Right hindlimb (tissue), 1 donor: ENCODE results near the gene SMYD3.

ENCODE experiments used
- DNase-seq: peaks from one replicate; pipeline ENCODE4 v3.0.0-alpha.2; 2018

Gene SMYD3

GRCh38 chr1:246199086-246199645, 307.9 kb downstream of the SMYD3 start:
- DNase-seq: no peak

- no peak for DNase-seq
These were observed 308.8 kb downstream of the SMYD3 start for GRCh38 chr1:246198115-246198816.

GRCh38 chr1:246197076-246197475, 310.0 kb downstream of the SMYD3 start:
- DNase-seq: no peak

- DNase-seq: no peak
These were observed 311.8 kb downstream of the SMYD3 start for GRCh38 chr1:246195296-246195695.

GRCh38 chr1:246193537-246193936, 313.5 kb downstream of the SMYD3 start:
- DNase-seq: no peak

- DNase-seq: no peak
These were observed 318.0 kb downstream of the SMYD3 start for GRCh38 chr1:246189126-246189525.

- no peak for DNase-seq
These were observed 319.2 kb downstream of the SMYD3 start for GRCh38 chr1:246187834-246188372.

GRCh38 chr1:246184503-246184902, 322.6 kb downstream of the SMYD3 start:
- DNase-seq: no peak

- DNase-seq: no peak
These were observed 324.8 kb downstream of the SMYD3 start for GRCh38 chr1:246182149-246182851.

GRCh38 chr1:246181241-246181640, 325.8 kb downstream of the SMYD3 start:
- DNase-seq: no peak

- DNase-seq: no peak
These were observed 327.7 kb downstream of the SMYD3 start for GRCh38 chr1:246179401-246179800.

- no peak for DNase-seq
These were observed 328.3 kb downstream of the SMYD3 start for GRCh38 chr1:246178717-246179311.

- no peak for DNase-seq
These were observed 330.7 kb downstream of the SMYD3 start for GRCh38 chr1:246176126-246177024.

GRCh38 chr1:246170574-246171261, 336.4 kb downstream of the SMYD3 start:
- DNase-seq: no peak

GRCh38 chr1:246169486-246169885, 337.6 kb downstream of the SMYD3 start:
- no peak for DNase-seq

- DNase-seq: no peak
These were observed 338.1 kb downstream of the SMYD3 start for GRCh38 chr1:246169019-246169418.

GRCh38 chr1:246166841-246167240, 340.2 kb downstream of the SMYD3 start:
- no peak for DNase-seq

- DNase-seq: no peak
These were observed 341.0 kb downstream of the SMYD3 start for GRCh38 chr1:246165826-246166709.

- DNase-seq: no peak
These were observed 342.3 kb downstream of the SMYD3 start for GRCh38 chr1:246164764-246165163.

GRCh38 chr1:246162560-246162959, 344.5 kb downstream of the SMYD3 start:
- no peak for DNase-seq

GRCh38 chr1:246161626-246162025, 345.5 kb downstream of the SMYD3 start:
- DNase-seq: no peak
